CD14-positive monocyte (primary cell): Measurements from ENCODE around the gene XYLB. TPM values are rescaled to one million over a fixed set of nuclear protein-coding genes. Genes with fewer than 3 reads are reported as not detected.

Experiments
- DNase-seq, 3 donors: peaks; one replicate each; pipeline ENCODE4 v3.0.0-alpha.2; 2011 to 2022
- H2AFZ ChIP-seq: 2 replicates; pipeline ENCODE4 v1.6.0; 2012; ENCODE audit warnings: mild to moderate bottlenecking, low read depth, low read length, inconsistent platforms; ENCODE audit not compliant: insufficient read depth, poor library complexity, severe bottlenecking
- H3K27ac ChIP-seq, 2 donors: 1 replicate in 1 of 2; 2 replicates in 1 of 2; pipeline ENCODE4 v1.5.1; 2012 to 2013; ENCODE audit warnings: low read length in 2 of 2, control low read depth in 1 of 2, inconsistent platforms in 1 of 2, low read depth in 1 of 2, mild to moderate bottlenecking in 1 of 2
- H3K27me3 ChIP-seq, 2 donors: one replicate each; pipeline versions ENCODE4 v1.6.0 to v1.6.1; 2011 to 2013; ENCODE audit warnings: low read length in 2 of 2; ENCODE audit not compliant: control insufficient read depth in 2 of 2, insufficient read depth in 2 of 2
- H3K36me3 ChIP-seq, 2 donors: replicated peaks in 1 of 2; 1 replicate in 1 of 2; 2 replicates in 1 of 2; pipeline versions ENCODE4 v1.5.1 to v1.6.1; 2012 to 2013; ENCODE audit warnings: low read length in 2 of 2, control low read depth in 1 of 2, inconsistent platforms in 1 of 2, mild to moderate bottlenecking in 1 of 2; ENCODE audit not compliant: insufficient read depth in 2 of 2, control insufficient read depth in 1 of 2
- H3K4me1 ChIP-seq, 2 donors: 1 replicate in 1 of 2; 2 replicates in 1 of 2; pipeline versions ENCODE4 v1.5.1 to v1.6.1; 2012 to 2013; ENCODE audit warnings: low read length in 2 of 2, control low read depth in 1 of 2, inconsistent platforms in 1 of 2, mild to moderate bottlenecking in 1 of 2, moderate library complexity in 1 of 2; ENCODE audit not compliant: insufficient read depth in 2 of 2, control insufficient read depth in 1 of 2
- H3K4me2 ChIP-seq: replicated peaks from 2 replicates; pipeline ENCODE3; 2012; ENCODE audit warnings: low read length, moderate library complexity, mild to moderate bottlenecking; ENCODE audit not compliant: poor library complexity, severe bottlenecking; ENCODE audit errors: extremely low read depth
- H3K4me3 ChIP-seq, 3 experiments: fragments of 200-600 bp in 1 of 3; sonication (generic) in 1 of 3; replicated peaks in 1 of 3; 1 replicate in 2 of 3; 2 replicates in 1 of 3; pipeline ENCODE4 v1.5.1; 2011 to 2013; ENCODE audit warnings: low read length in 3 of 3, mild to moderate bottlenecking in 3 of 3, control low read depth in 2 of 3, low read depth in 2 of 3, inconsistent platforms in 1 of 3, moderate library complexity in 1 of 3
- H3K79me2 ChIP-seq: 2 replicates; pipeline ENCODE4 v1.6.0; 2012; ENCODE audit warnings: mild to moderate bottlenecking, control low read depth, inconsistent platforms, low read length, moderate library complexity; ENCODE audit not compliant: insufficient read depth
- H3K9ac ChIP-seq: 2 replicates; pipeline ENCODE4 v1.6.0; 2017; ENCODE audit warnings: low read length, mild to moderate bottlenecking; ENCODE audit not compliant: insufficient read depth, poor library complexity, severe bottlenecking
- H3K9me3 ChIP-seq, 2 donors: replicated peaks in 1 of 2; 1 replicate in 1 of 2; 2 replicates in 1 of 2; pipeline versions ENCODE4 v1.5.1 to v1.6.1; 2012 to 2013; ENCODE audit warnings: low read length in 2 of 2, control low read depth in 1 of 2; ENCODE audit not compliant: control insufficient read depth in 1 of 2, insufficient read depth in 1 of 2
- H4K20me1 ChIP-seq: 2 replicates; pipeline ENCODE4 v1.6.0; 2012; ENCODE audit warnings: mild to moderate bottlenecking, low read length, control low read depth, moderate library complexity; ENCODE audit not compliant: insufficient read depth
- H3K27ac Mint-ChIP-seq, 7 donors: one replicate each; pipeline ENCODE4 v1.8.0; 2020; ENCODE audit warnings: mild to moderate bottlenecking in 7 of 7, mixed read lengths in 7 of 7, moderate library complexity in 6 of 7, inconsistent platforms in 2 of 7
- H3K27me3 Mint-ChIP-seq, 3 donors: one replicate each; pipeline ENCODE4 v1.8.0; 2021 to 2022; ENCODE audit warnings: low read depth in 3 of 3, mild to moderate bottlenecking in 3 of 3, mixed read lengths in 3 of 3, moderate library complexity in 3 of 3, inconsistent platforms in 1 of 3
- H3K36me3 Mint-ChIP-seq, 2 donors: one replicate each; pipeline ENCODE4 v1.8.0; 2020; ENCODE audit warnings: mixed read lengths in 2 of 2, inconsistent platforms in 1 of 2, mild to moderate bottlenecking in 1 of 2
- H3K4me1 Mint-ChIP-seq: one replicate; pipeline ENCODE4 v1.8.0; 2020; ENCODE audit warnings: mild to moderate bottlenecking, mixed read lengths
- H3K4me3 Mint-ChIP-seq, 2 donors: one replicate each; pipeline ENCODE4 v1.8.0; 2020; ENCODE audit warnings: mild to moderate bottlenecking in 2 of 2, mixed read lengths in 2 of 2, moderate library complexity in 1 of 2
- H3K9me3 Mint-ChIP-seq, 7 donors: one replicate each; pipeline ENCODE4 v1.8.0; 2020 to 2022; ENCODE audit warnings: mixed read lengths in 7 of 7, mild to moderate bottlenecking in 6 of 7, moderate library complexity in 6 of 7, inconsistent platforms in 2 of 7
- WGBS: methylation state at CpG from one replicate; pipeline ENCODE4 v1.1.5; 2013; ENCODE audit warnings: missing lambda C conversion rate; ENCODE audit not compliant: insufficient coverage; 5-methylcytosine and 5-hydroxymethylcytosine counted together
- intact Hi-C, 2 donors: fragments of 100-400 bp; cut with micrococcal nuclease; formaldehyde crosslinking; loops; one replicate each; pipeline versions ENCODE4 v1.15.0 to v1.15.1; 2023
- polyA plus RNA-seq, 3 donors: library from polyadenylated mRNA; depleted of rRNA in 1 of 3; unstranded in 2 of 3; stranded (reverse) in 1 of 3; fragments of 300-500 nt in 2 of 3; fragments of >200 nt in 1 of 3; fragmentation: Illumina TruSeq in 2 of 3; gene quantifications; 1 replicate in 2 of 3; 2 replicates in 1 of 3; pipeline ENCODE4 v1.2.3, GENCODE V29; 2012 to 2021
- TF ChIP-seq, protein P1 (sequence below): fragments of 200-600 bp; IDR thresholded peaks from one replicate; pipeline ENCODE4 v1.8.0; 2022; ENCODE audit warnings: antibody characterized with exemption, mild to moderate bottlenecking

The XYLB gene
- polyA plus RNA-seq, 3 donors: 0.60 to 1.00 (median 0.74) TPM

DNA sequence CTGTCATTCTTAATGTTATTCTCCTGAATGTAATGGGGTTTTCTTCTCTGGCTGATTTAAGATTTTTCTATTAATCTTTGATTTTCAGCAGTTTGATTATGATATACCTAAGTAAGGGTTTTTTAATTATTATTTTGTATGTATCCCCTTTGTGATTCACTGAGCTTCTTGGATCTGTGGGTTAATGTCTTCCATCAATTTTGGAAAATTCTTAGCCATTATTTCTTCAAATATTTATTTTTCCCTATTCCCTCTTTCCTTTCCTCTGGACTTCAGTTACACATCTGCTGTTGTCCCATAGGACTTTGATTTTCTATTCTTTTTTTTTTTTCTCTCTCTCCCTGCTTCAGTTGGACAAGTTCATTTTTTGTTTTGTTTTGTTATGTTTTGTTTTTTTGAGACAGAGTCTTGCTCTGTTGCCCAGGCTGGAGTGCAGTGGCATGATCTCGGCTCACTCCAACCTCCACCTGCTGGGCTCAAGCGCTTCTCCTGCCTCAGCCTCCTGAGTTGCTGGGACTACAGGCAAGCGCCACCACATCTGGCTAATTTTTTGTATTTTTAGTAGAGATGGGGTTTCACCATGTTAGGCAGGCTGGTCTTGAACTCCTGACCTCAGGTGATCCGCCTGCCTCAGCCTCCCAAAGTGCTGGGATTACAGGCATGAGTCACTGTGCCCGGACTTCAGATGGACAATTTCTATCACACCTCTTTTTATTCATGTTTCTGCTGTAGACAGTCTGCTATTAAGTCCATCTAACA lies 40.6 kb downstream of the XYLB start:
- no peak for DNase-seq
- Histone ChIP-seq H3K36me3 (peaks cover 0 to 4% of the 10 kb centered on the region in 2 donors), H3K9me3 (peaks cover 0 to 5% of the 10 kb centered on the region in 2 donors), H4K20me1 (no peaks in the 10 kb centered on the region), H3K27ac (no peak overlapping the region), H3K27me3 (no peaks in the 10 kb centered on the region), H3K79me2 (no peaks in the 10 kb centered on the region), H3K4me1 (no peaks in the 10 kb centered on the region), H2AFZ (no peak overlapping the region), H3K4me2 (no peak overlapping the region), H3K4me3 (no peak overlapping the region), H3K9ac (no peak overlapping the region)
- no CpG with 5 or more reads among the region's 5 CpGs for WGBS
- intact Hi-C loops: no loop called here
- TF ChIP-seq, protein P1, sequence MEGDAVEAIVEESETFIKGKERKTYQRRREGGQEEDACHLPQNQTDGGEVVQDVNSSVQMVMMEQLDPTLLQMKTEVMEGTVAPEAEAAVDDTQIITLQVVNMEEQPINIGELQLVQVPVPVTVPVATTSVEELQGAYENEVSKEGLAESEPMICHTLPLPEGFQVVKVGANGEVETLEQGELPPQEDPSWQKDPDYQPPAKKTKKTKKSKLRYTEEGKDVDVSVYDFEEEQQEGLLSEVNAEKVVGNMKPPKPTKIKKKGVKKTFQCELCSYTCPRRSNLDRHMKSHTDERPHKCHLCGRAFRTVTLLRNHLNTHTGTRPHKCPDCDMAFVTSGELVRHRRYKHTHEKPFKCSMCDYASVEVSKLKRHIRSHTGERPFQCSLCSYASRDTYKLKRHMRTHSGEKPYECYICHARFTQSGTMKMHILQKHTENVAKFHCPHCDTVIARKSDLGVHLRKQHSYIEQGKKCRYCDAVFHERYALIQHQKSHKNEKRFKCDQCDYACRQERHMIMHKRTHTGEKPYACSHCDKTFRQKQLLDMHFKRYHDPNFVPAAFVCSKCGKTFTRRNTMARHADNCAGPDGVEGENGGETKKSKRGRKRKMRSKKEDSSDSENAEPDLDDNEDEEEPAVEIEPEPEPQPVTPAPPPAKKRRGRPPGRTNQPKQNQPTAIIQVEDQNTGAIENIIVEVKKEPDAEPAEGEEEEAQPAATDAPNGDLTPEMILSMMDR: no peak
- H3K27ac Mint-ChIP-seq: no peak overlapping the region
- H3K9me3 Mint-ChIP-seq: peaks cover 7 to 19% (median 9%) of the 10 kb centered on the region in 7 donors
- H3K4me3 Mint-ChIP-seq: no peak overlapping the region
- peaks cover 23 to 49% of the 10 kb centered on the region in 2 donors for H3K36me3 Mint-ChIP-seq
- H3K4me1 Mint-ChIP-seq: no peaks in the 10 kb centered on the region
- H3K27me3 Mint-ChIP-seq: no peaks in the 10 kb centered on the region

- H3K4me1 ChIP-seq: no peaks in the 10 kb centered on the region
- Mint-ChIP-seq H3K4me3 (no peak overlapping the region), H3K4me1 (no peaks in the 10 kb centered on the region), H3K36me3 (peaks cover 19 to 49% of the 10 kb centered on the region in 2 donors), H3K27ac (no peak overlapping the region), H3K9me3 (peaks cover 6 to 14% (median 9%) of the 10 kb centered on the region in 7 donors), H3K27me3 (no peaks in the 10 kb centered on the region)
- no peak for DNase-seq
- no peak overlapping the region for H3K9ac ChIP-seq
- intact Hi-C loops: no loop called here
- no peaks in the 10 kb centered on the region for H3K79me2 ChIP-seq
- no peak overlapping the region for H3K4me3 ChIP-seq
- H3K27me3 ChIP-seq: no peaks in the 10 kb centered on the region
- no CpG with 5 or more reads among the region's 5 CpGs for WGBS
- no peaks in the 10 kb centered on the region for H3K36me3 ChIP-seq
- no peak overlapping the region for H2AFZ ChIP-seq
- TF ChIP-seq, protein P1: no peak
- H3K27ac ChIP-seq: no peak overlapping the region
- no peak overlapping the region for H3K4me2 ChIP-seq
- H3K9me3 ChIP-seq: peaks cover 0 to 5% of the 10 kb centered on the region in 2 donors
- no peaks in the 10 kb centered on the region for H4K20me1 ChIP-seq
Observed at GRCh38 chr3:38387862-38388261, 41.3 kb downstream of the XYLB start.
